ENCODE measurements around the gene EEIG2.
A peak's percentile ranks its signal among the peaks of the same experiment; 100 is the strongest.

DNA sequence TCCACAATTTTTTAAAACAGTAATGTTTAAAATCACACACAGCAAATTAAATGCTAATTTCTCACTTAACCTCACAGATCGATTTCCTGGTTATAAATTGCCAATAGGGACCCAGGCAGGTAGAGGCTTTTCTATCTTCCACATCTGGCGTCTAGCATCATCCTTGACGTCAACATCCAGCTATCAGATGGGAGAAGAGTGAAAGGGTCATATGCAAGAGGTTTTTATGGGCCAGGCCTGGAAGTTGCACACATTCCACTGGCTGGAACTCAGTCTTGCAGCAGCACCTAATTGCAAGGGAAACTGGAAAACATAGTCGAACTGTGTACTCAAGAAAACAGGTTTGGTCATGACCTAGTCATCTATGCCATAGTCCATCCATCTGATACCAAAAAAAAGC lies 6.0 kb upstream of the EEIG2 start:
- TF ChIP-seq POLR2AphosphoS5 (IDR thresholded peaks at IDR 0.05) (peak; percentile 29), POLR2A (IDR thresholded peaks at IDR 0.05) (no peak), CTCF (IDR thresholded peaks at IDR 0.05) (no peak)

Data from prostate gland (tissue), 2 donors.